Retinal pigment epithelial cell (primary cell): ENCODE data around the gene RHBDF2.
A peak's percentile ranks its signal among the peaks of the same experiment; 100 is the strongest.

ENCODE experiments used
- DNase-seq: peaks from one replicate; pipeline ENCODE4 v3.0.0-alpha.2; 2010; ENCODE audit warnings: low read depth
- H3K4me3 ChIP-seq: 2 replicates; pipeline ENCODE4 v1.5.1; 2011; ENCODE audit warnings: mild to moderate bottlenecking, low read length, control low read depth, moderate library complexity
- TF ChIP-seq, protein P1 (sequence below): conservative IDR thresholded peaks from 2 replicates; pipeline ENCODE4 v1.5.1; 2011; ENCODE audit warnings: low read depth, low read length, control low read depth, inconsistent platforms

Gene RHBDF2

GRCh38 chr17:76473541-76473985 lies 27.7 kb downstream of the RHBDF2 start:
- no peak overlapping the region for H3K4me3 ChIP-seq
- no peak for DNase-seq
- TF ChIP-seq, protein P1, sequence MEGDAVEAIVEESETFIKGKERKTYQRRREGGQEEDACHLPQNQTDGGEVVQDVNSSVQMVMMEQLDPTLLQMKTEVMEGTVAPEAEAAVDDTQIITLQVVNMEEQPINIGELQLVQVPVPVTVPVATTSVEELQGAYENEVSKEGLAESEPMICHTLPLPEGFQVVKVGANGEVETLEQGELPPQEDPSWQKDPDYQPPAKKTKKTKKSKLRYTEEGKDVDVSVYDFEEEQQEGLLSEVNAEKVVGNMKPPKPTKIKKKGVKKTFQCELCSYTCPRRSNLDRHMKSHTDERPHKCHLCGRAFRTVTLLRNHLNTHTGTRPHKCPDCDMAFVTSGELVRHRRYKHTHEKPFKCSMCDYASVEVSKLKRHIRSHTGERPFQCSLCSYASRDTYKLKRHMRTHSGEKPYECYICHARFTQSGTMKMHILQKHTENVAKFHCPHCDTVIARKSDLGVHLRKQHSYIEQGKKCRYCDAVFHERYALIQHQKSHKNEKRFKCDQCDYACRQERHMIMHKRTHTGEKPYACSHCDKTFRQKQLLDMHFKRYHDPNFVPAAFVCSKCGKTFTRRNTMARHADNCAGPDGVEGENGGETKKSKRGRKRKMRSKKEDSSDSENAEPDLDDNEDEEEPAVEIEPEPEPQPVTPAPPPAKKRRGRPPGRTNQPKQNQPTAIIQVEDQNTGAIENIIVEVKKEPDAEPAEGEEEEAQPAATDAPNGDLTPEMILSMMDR = peak; percentile 39

DNA sequence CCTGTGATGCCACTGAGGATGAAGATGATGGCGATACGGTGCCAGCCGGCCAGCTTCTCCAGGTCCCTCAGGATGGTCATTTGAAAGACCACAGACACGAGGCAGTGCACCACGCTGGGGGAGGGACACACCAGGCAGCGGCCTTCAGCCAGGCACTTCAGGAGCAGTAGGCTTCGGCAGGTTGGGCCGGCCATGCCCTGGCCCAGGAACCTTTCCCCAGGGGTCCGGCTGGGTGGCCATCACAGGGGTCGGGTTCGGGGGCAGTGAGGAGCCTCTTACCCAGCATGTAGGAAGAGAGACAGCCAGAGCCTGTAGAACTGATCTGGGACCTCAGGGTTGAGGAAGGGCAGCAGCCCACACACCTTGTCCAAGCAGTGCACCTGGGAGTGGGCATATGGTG lies 28.5 kb downstream of the RHBDF2 start:
- no peak for DNase-seq
- TF ChIP-seq, protein P1 = no peak
- H3K4me3 ChIP-seq = no peak overlapping the region

- no peak overlapping the region for H3K4me3 ChIP-seq
- no peak for DNase-seq
- TF ChIP-seq, protein P1 = no peak
Observed at GRCh38 chr17:76472258-76472645, 29.0 kb downstream of the RHBDF2 start.

DNA sequence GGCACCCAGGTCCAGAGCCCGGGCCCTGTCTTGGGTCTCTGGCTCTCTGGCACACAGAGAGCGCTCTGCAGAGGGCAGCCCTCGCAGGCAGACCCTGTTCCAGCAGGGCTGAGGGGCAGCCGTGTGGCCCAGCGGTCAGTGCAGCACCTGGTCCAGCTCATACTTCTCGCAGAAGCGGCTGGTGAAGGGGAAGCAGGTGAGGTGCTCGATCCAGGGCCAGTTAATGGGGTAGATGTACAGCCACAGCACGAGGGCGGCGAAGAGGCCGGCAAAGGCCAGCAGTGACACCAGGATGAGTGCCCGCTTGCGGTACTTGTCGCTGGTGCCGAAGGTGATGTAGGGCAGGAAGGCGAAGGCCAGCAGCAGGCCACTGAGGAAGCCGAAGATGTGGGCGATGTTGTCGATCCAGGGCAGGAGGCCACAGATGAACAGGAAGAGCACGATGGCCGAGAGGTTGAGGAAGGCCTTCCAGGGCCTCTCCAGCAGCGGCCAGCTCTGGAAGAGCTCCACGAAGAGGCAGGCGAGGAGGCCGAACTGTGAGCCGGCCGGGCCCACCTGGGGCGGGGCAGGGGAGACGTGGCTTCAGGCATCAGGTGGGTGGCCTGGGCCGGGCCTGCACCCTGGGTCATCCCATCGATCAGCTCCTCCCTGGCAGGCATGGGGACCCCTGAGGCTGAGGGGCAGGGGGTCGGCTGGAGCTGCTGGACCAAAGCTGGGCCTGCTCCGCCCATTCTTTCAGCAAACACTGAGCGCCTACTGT lies 29.5 kb downstream of the RHBDF2 start:
- DNase-seq = no peak
- TF ChIP-seq, protein P1 = no peak
- no peak overlapping the region for H3K4me3 ChIP-seq

GRCh38 chr17:76469991-76470739 lies 31.1 kb downstream of the RHBDF2 start:
- no peak for DNase-seq
- no peak overlapping the region for H3K4me3 ChIP-seq
- TF ChIP-seq, protein P1 = no peak

DNA sequence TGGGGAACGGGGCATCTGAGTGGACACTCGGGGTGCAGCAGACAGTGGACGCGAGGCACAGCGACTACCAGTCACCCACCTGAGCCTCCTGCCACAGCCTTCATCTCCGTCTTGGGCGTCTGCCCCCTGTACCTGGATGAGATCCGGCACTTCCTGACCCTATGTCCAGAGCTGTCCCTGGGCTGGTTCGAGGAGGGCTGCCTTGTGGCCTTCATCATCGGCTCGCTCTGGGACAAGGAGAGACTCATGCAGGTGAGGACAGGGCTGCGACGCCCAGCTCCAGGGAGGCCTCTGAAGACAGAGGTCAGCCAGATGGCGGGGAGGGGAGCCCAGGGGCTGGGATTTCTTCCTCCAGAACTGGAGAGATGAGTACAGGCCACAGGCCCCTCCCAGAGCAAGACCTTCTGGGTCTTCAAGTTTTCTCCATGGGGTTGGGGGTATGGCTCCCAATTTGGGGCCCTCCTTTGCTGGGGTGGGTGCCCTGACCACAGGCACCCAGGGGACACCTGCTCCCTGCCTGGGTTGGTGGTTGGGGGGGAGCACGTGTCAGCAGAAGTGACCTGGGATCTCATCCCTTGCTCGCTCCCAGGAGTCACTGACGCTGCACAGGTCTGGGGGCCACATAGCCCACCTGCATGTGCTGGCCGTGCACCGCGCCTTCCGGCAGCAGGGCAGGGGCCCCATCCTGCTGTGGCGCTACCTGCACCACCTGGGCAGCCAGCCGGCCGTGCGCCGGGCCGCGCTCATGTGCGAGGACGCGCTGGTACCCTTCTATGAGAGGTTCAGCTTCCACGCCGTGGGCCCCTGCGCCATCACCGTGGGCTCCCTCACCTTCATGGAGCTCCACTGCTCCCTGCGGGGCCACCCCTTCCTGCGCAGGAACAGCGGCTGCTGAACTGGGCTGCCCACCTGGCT lies 31.9 kb downstream of the RHBDF2 start:
- DNase-seq = no peak
- TF ChIP-seq, protein P1 = no peak
- no peak overlapping the region for H3K4me3 ChIP-seq
